ENCODE measurements around the gene HBA2.
A peak's percentile ranks its signal among the peaks of the same experiment; 100 is the strongest.
"Not testable (repeated sequence)": the region's sequence is repeated elsewhere in the genome, so short reads cannot be mapped to it uniquely, and the experiment has no call there.

Gene HBA2

GRCh38 chr16:176006-176405 is 3.3 kb downstream of the HBA2 start:
- not testable (repeated sequence) for DNase-seq

- not testable (repeated sequence) for DNase-seq
These were observed 4.1 kb downstream of the HBA2 start, which contains the start of gene HBA1 for GRCh38 chr16:176477-177382. Gene HBA1 (plus strand): TSS chr16:176680. CDS start chr16:176717, 37 bp downstream.

GRCh38 chr16:177394-177822 is 4.7 kb downstream of the HBA2 start:
- DNase-seq = no peak

GRCh38 chr16:177981-178667 is 5.4 kb downstream of the HBA2 start:
- no peak for DNase-seq

- no peak for DNase-seq
These were observed 6.0 kb downstream of the HBA2 start for GRCh38 chr16:178668-179015.

GRCh38 chr16:179211-180092 is 6.8 kb downstream of the HBA2 start:
- DNase-seq = no peak

GRCh38 chr16:180101-180675 is 7.5 kb downstream of the HBA2 start, which contains the start of gene HBQ1:
Gene HBQ1 (plus strand): TSS chr16:180459. CDS start chr16:180487, 28 bp downstream.
- DNase-seq = peak in 3 of 6 experiments; percentile 22 to 51 (median 24)

GRCh38 chr16:180681-181564 is 8.2 kb downstream of the HBA2 start:
- DNase-seq = peak in 5 of 6 experiments; percentile 60 to 89 (median 78)

GRCh38 chr16:181565-182021 is 8.9 kb downstream of the HBA2 start:
- peak in 2 of 6 experiments; percentile 40 to 84 for DNase-seq

- no peak for DNase-seq
These were observed 10.3 kb downstream of the HBA2 start for GRCh38 chr16:183005-183404.

GRCh38 chr16:185213-185612 is 12.5 kb downstream of the HBA2 start:
- DNase-seq = no peak

- DNase-seq = no peak
These were observed 13.0 kb downstream of the HBA2 start for GRCh38 chr16:185691-186090.

- DNase-seq = no peak
These were observed 14.7 kb downstream of the HBA2 start for GRCh38 chr16:187330-187729.

- peak in 2 of 6 experiments; percentile 26 to 30 for DNase-seq
These were observed 16.0 kb downstream of the HBA2 start for GRCh38 chr16:188674-189073.

GRCh38 chr16:189604-190186 is 17.0 kb downstream of the HBA2 start:
- no peak for DNase-seq

GRCh38 chr16:191831-192230 is 19.2 kb downstream of the HBA2 start:
- no peak for DNase-seq

- DNase-seq = no peak
These were observed 20.0 kb downstream of the HBA2 start for GRCh38 chr16:192686-193085.

GRCh38 chr16:193441-193840 is 20.8 kb downstream of the HBA2 start:
- no peak for DNase-seq

GRCh38 chr16:194516-194915 is 21.8 kb downstream of the HBA2 start:
- DNase-seq = no peak

- no peak for DNase-seq
These were observed 27.7 kb downstream of the HBA2 start for GRCh38 chr16:200388-200787.

GRCh38 chr16:203246-203645 is 30.6 kb downstream of the HBA2 start:
- no peak for DNase-seq
